HepG2 (cell line): Measurements from ENCODE around the gene CEP83. TPM values are rescaled to one million over a fixed set of nuclear protein-coding genes. Genes with fewer than 3 reads are reported as not detected.

Experiments used
- ATAC-seq: fragments of 200-7000 bp; cut with Tn5 transposase; 3 replicates; pipeline ENCODE4 v1.9.1; 2020; ENCODE audit warnings: mild to moderate bottlenecking, moderate library complexity
- BruUV-seq: library from RNA; stranded (reverse); fragments of 400-500 nt; replicated peaks from 2 replicates; lab custom pipeline; 2021; lab: Mats Ljungman, UMichigan
- CTCF ChIA-PET: fragments of 300-600 bp; formaldehyde crosslinking; extraction: SDS; loops from one replicate; lab custom pipeline; 2021; ENCODE audit warnings: low total read pairs, inconsistent platforms, low intra/inter-chr PET ratio; lab: Yijun Ruan, JAX
- POLR2A ChIA-PET: fragments of 350-600 bp; sonication (Branson Sonifier 250); formaldehyde crosslinking; loops from one replicate; lab custom pipeline; 2020; ENCODE audit warnings: antibody characterized with exemption, inconsistent platforms; lab: Yijun Ruan, JAX
- DNase-seq: peaks from one replicate; pipeline ENCODE4 v3.0.0-alpha.2; 2015; ENCODE audit warnings: low spot score
- FAIRE-seq: peaks from 3 replicates; lab custom pipeline; 2011; peaks lifted over from hg19 to GRCh38; lab: Jason Lieb, UNC
- H2AFZ ChIP-seq: one replicate; pipeline ENCODE4 v1.6.1; 2011; ENCODE audit warnings: low read length, inconsistent platforms
- H3K27ac ChIP-seq: fragments of 300-600 bp; 3 replicates; pipeline ENCODE4 v1.8.0; 2011; ENCODE audit warnings: mixed run types, mild to moderate bottlenecking, mixed read lengths, low read length, inconsistent platforms; ENCODE audit not compliant: insufficient read depth; ENCODE audit errors: extremely low read length
- H3K27me3 ChIP-seq, 2 experiments: fragments of 200-600 bp in 1 of 2; 2 replicates in 1 of 2; 3 replicates in 1 of 2; pipeline versions ENCODE4 v1.6.0 to v1.8.0; 2011; ENCODE audit warnings: low read length in 2 of 2, mild to moderate bottlenecking in 2 of 2, moderate library complexity in 2 of 2, inconsistent platforms in 1 of 2; ENCODE audit not compliant: insufficient read depth in 2 of 2, control insufficient read depth in 1 of 2
- H3K36me3 ChIP-seq, 2 experiments: fragments of 200-600 bp in 1 of 2; replicated peaks in 1 of 2; 2 replicates in 1 of 2; 3 replicates in 1 of 2; pipeline versions ENCODE4 v1.5.1 to v1.8.0; 2011; ENCODE audit warnings: low read length in 2 of 2, inconsistent platforms in 1 of 2; ENCODE audit not compliant: insufficient read depth in 2 of 2, control insufficient read depth in 1 of 2
- H3K4me1 ChIP-seq: 2 replicates; pipeline ENCODE4 v1.5.1; 2012; ENCODE audit warnings: low read length, inconsistent platforms; ENCODE audit not compliant: insufficient read depth
- H3K4me2 ChIP-seq: 2 replicates; pipeline ENCODE4 v1.6.0; 2011; ENCODE audit warnings: low read depth, low read length, inconsistent platforms
- H3K4me3 ChIP-seq, 3 experiments: fragments of 200-600 bp in 1 of 3; sonication (generic), shearing (Covaris generic) in 1 of 3; replicated peaks in 1 of 3; 2 replicates each; pipeline ENCODE4 v1.5.1; 2011 to 2016; ENCODE audit warnings: low read length in 3 of 3, inconsistent platforms in 2 of 3, low read depth in 2 of 3, mild to moderate bottlenecking in 2 of 3, control low read depth in 1 of 3, mixed read lengths in 1 of 3; ENCODE audit not compliant: insufficient read depth in 1 of 3
- H3K79me2 ChIP-seq: one replicate; pipeline ENCODE4 v1.6.1; 2011; ENCODE audit warnings: low read length, inconsistent platforms; ENCODE audit not compliant: insufficient read depth
- H3K9ac ChIP-seq: 2 replicates; pipeline ENCODE4 v1.6.0; 2011; ENCODE audit warnings: mild to moderate bottlenecking, low read depth, low read length, inconsistent platforms; ENCODE audit not compliant: insufficient read depth
- H3K9me3 ChIP-seq: 2 replicates; pipeline ENCODE4 v1.5.1; 2012; ENCODE audit warnings: mild to moderate bottlenecking, low read length
- H4K20me1 ChIP-seq: 2 replicates; pipeline ENCODE4 v1.6.0; 2011; ENCODE audit warnings: inconsistent platforms, mild to moderate bottlenecking, low read length, moderate library complexity; ENCODE audit not compliant: insufficient read depth
- ERF ChIP-seq: IDR thresholded peaks from 2 replicates; pipeline ENCODE4 v1.6.1; 2018; ENCODE audit warnings: missing biosample characterization, missing genetic modification reagents
- ETS1 ChIP-seq: sonication (generic); formaldehyde crosslinking; IDR thresholded peaks from 2 replicates; pipeline ENCODE4 v1.4.0; 2020; ENCODE audit warnings: missing genetic modification reagents
- FUBP1 ChIP-seq: sonication (generic); formaldehyde crosslinking; IDR thresholded peaks from 2 replicates; pipeline ENCODE4 v1.5.1; 2020; ENCODE audit warnings: missing genetic modification reagents, mild to moderate bottlenecking, borderline replicate concordance
- GMEB1 ChIP-seq: sonication (generic); formaldehyde crosslinking; IDR thresholded peaks from 2 replicates; pipeline ENCODE4 v1.5.1; 2020; ENCODE audit warnings: missing genetic modification reagents, mild to moderate bottlenecking, borderline replicate concordance
- HBP1 ChIP-seq: IDR thresholded peaks from 2 replicates; pipeline ENCODE4 v1.6.1; 2016; ENCODE audit warnings: low read depth, control low read depth
- HNRNPLL ChIP-seq: fragments of 200-400 bp; formaldehyde crosslinking; IDR thresholded peaks from 2 replicates; pipeline ENCODE4 v1.6.1; 2017; ENCODE audit warnings: mild to moderate bottlenecking, low read depth, low read length; ENCODE audit not compliant: poor library complexity, severe bottlenecking
- IKZF5 ChIP-seq: IDR thresholded peaks from 2 replicates; pipeline ENCODE4 v1.6.1; 2018; ENCODE audit warnings: missing genetic modification reagents, mild to moderate bottlenecking, missing compliant biosample characterization
- MTA1 ChIP-seq: sonication (generic); formaldehyde crosslinking; IDR thresholded peaks from 2 replicates; pipeline ENCODE4 v1.4.0; 2020; ENCODE audit warnings: missing genetic modification reagents, mild to moderate bottlenecking, borderline replicate concordance
- NFKB2 ChIP-seq: sonication (generic); formaldehyde crosslinking; IDR thresholded peaks from 2 replicates; pipeline ENCODE4 v1.4.0; 2020; ENCODE audit warnings: missing genetic modification reagents, borderline replicate concordance
- NR3C1 ChIP-seq: sonication (generic); formaldehyde crosslinking; IDR thresholded peaks from 2 replicates; pipeline ENCODE4 v1.4.0; 2020; ENCODE audit warnings: missing genetic modification reagents
- TEAD3 ChIP-seq: optimal IDR thresholded peaks from 2 replicates; pipeline ENCODE3; 2016; ENCODE audit warnings: borderline replicate concordance
- ZNF17 ChIP-seq: sonication (generic); formaldehyde crosslinking; IDR thresholded peaks from 2 replicates; pipeline ENCODE4 v1.5.0; 2020; ENCODE audit warnings: mild to moderate bottlenecking, missing genetic modification reagents
- ZNF180 ChIP-seq: sonication (generic); formaldehyde crosslinking; IDR thresholded peaks from 2 replicates; pipeline ENCODE4 v1.4.0; 2020; ENCODE audit warnings: low read depth, missing genetic modification reagents, borderline replicate concordance
- ZNF20 ChIP-seq: sonication (generic); formaldehyde crosslinking; IDR thresholded peaks from 2 replicates; pipeline ENCODE4 v1.4.0; 2020; ENCODE audit warnings: mild to moderate bottlenecking, moderate library complexity, missing genetic modification reagents
- ZNF558 ChIP-seq: sonication (generic); formaldehyde crosslinking; IDR thresholded peaks from 2 replicates; pipeline ENCODE4 v1.9.0; 2022; ENCODE audit warnings: mild to moderate bottlenecking, missing genetic modification reagents, borderline replicate concordance
- ZNF83 ChIP-seq: sonication (generic); formaldehyde crosslinking; IDR thresholded peaks from 2 replicates; pipeline ENCODE4 v1.4.0; 2020; ENCODE audit warnings: missing genetic modification reagents, mild to moderate bottlenecking, borderline replicate concordance
- ZNF878 ChIP-seq: sonication (generic); formaldehyde crosslinking; IDR thresholded peaks from 2 replicates; pipeline ENCODE4 v1.8.1; 2023; ENCODE audit warnings: mild to moderate bottlenecking, missing genetic modification reagents, moderate library complexity
- WGBS: methylation state at CpG from one replicate; pipeline ENCODE4 v1.1.6; 2017; ENCODE audit warnings: low lambda C conversion rate; 5-methylcytosine and 5-hydroxymethylcytosine counted together
- in situ Hi-C: cut with HindIII; loops from 2 replicates; pipeline ENCODE4 v1.10.0; 2017; ENCODE audit warnings: low pct_unique_long_range_greater_than_20kb; ENCODE audit not compliant: extremely low pct_ligation_motif_present
- intact Hi-C: fragments of 100-400 bp; cut with micrococcal nuclease; formaldehyde crosslinking; loops from one replicate; pipeline ENCODE4 v1.10.0; 2022; ENCODE audit not compliant: unreplicated experiment
- polyA plus RNA-seq, 8 experiments: library from polyadenylated mRNA; depleted of rRNA in 3 of 8; stranded (reverse) in 7 of 8; unstranded in 1 of 8; fragments of >200 nt; fragmentation: Illumina TruSeq in 4 of 8; extraction: Trizol in 4 of 8; gene quantifications; 2 replicates each; pipeline versions ENCODE4 v1.2.1 to v1.2.3, GENCODE V29; 2011 to 2016; ENCODE audit warnings: low read depth in 4 of 8, missing spikeins in 1 of 8, mixed read lengths in 1 of 8; ENCODE audit not compliant: insufficient read depth in 1 of 8
- total RNA-seq, 5 experiments: library from RNA; depleted of rRNA; stranded (reverse); fragments of >200 nt; fragmentation: Illumina TruSeq; extraction: Trizol; gene quantifications; 2 replicates each; pipeline ENCODE4 v1.2.3, GENCODE V29; 2016; ENCODE audit warnings: low read depth in 1 of 5

The CEP83 gene
- total and polyA plus RNA-seq, 2 of the 13 experiments (the other 11 are each of a cell fraction or from before 2014, with no cell fraction given) = 6.2 to 19.2 TPM

GRCh38 chr12:94362653-94363052 lies 97.0 kb downstream of the CEP83 start (continued):
- TF ChIP-seq ZNF20 (CRISPR knock-in tag) (no peak), ZNF558 (CRISPR knock-in tag) (no peak), ZNF83 (CRISPR knock-in tag) (no peak), ERF (CRISPR knock-in tag) (no peak), MTA1 (CRISPR knock-in tag) (no peak), TEAD3 (CRISPR knock-in tag) (no peak)

GRCh38 chr12:94359761-94360160 lies 99.9 kb downstream of the CEP83 start:
- Histone ChIP-seq H3K27ac (no peak overlapping the region), H3K4me3 (no peak overlapping the region), H3K9me3 (peaks cover 12% of the 10 kb centered on the region), H3K4me2 (no peak overlapping the region), H4K20me1 (no peaks in the 10 kb centered on the region), H2AFZ (no peak overlapping the region), H3K9ac (no peak overlapping the region), H3K27me3 (no peaks in the 10 kb centered on the region), H3K4me1 (no peaks in the 10 kb centered on the region), H3K36me3 (no peaks in the 10 kb centered on the region; a peak in 1 of 5 replicates), H3K79me2 (no peaks in the 10 kb centered on the region)
- ChIA-PET POLR2A (no interaction called here), CTCF (no interaction called here)
- DNase-seq (no peak), FAIRE-seq (no peak), ATAC-seq (no peak)
- intact Hi-C loops (no loop called here), in situ Hi-C loops (no loop called here)
- BruUV-seq = no TSS peak
- WGBS = 95% methylated on average over 5 of the region's 5 CpGs
- TF ChIP-seq HBP1 (CRISPR knock-in tag) (no peak), IKZF5 (CRISPR knock-in tag) (no peak), GMEB1 (CRISPR knock-in tag) (no peak), NFKB2 (no peak), HNRNPLL (no peak), ETS1 (CRISPR knock-in tag) (no peak), FUBP1 (no peak), ZNF878 (CRISPR knock-in tag) (no peak), ZNF17 (CRISPR knock-in tag) (no peak), NR3C1 (CRISPR knock-in tag) (no peak), ZNF180 (CRISPR knock-in tag) (no peak)
